Peyer's patch (tissue), 4 donors: ENCODE results near the gene CSTF2.
"Not testable (repeated sequence)": the region's sequence is repeated elsewhere in the genome, so short reads cannot be mapped to it uniquely, and the experiment has no call there.

Experiments used
- CTCF ChIP-seq, 6 experiments: fragments of 450-650 bp in 4 of 6; fragments of 200-600 bp in 2 of 6; sonication (generic) in 1 of 6; IDR thresholded peaks; one replicate each; pipeline ENCODE4 v1.5.1; 2017 to 2019; ENCODE audit warnings: antibody characterized with exemption in 6 of 6, mild to moderate bottlenecking in 3 of 6, moderate library complexity in 1 of 6
- POLR2A ChIP-seq, 2 donors: fragments of 450-650 bp; IDR thresholded peaks; one replicate each; pipeline ENCODE4 v1.5.1; 2017; ENCODE audit warnings: antibody characterized with exemption in 2 of 2, mild to moderate bottlenecking in 2 of 2, moderate library complexity in 2 of 2

- not testable (repeated sequence) for TF ChIP-seq POLR2A, CTCF (IDR thresholded peaks at IDR 0.05)
Measured at GRCh38 chrX:100808265-100808664, 11.9 kb upstream of the CSTF2 start.
